ENCODE data around the gene MAGEB10.

DNA sequence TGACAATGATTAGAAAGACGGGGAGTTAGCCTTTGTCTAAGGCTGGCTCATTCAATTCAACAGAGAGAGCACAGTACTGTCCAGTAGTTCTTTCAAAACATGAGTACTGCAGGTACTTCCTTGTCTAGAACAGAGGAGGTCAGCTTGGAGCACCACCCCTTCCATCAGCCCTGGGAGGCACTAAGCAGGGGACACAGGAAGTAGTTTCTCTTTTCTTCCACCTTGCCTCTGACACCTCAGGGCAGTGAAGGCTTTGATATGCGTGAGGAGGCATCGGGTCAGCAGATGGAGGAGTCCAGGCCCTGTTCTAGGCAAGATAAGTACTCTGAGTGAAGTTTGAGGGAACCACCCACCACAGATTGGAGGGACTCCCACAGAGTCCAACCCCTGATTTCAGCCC, 33.1 kb downstream of the MAGEB10 start:
- TF ChIP-seq, protein P1, sequence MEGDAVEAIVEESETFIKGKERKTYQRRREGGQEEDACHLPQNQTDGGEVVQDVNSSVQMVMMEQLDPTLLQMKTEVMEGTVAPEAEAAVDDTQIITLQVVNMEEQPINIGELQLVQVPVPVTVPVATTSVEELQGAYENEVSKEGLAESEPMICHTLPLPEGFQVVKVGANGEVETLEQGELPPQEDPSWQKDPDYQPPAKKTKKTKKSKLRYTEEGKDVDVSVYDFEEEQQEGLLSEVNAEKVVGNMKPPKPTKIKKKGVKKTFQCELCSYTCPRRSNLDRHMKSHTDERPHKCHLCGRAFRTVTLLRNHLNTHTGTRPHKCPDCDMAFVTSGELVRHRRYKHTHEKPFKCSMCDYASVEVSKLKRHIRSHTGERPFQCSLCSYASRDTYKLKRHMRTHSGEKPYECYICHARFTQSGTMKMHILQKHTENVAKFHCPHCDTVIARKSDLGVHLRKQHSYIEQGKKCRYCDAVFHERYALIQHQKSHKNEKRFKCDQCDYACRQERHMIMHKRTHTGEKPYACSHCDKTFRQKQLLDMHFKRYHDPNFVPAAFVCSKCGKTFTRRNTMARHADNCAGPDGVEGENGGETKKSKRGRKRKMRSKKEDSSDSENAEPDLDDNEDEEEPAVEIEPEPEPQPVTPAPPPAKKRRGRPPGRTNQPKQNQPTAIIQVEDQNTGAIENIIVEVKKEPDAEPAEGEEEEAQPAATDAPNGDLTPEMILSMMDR (IDR thresholded peaks at IDR 0.05) = no peak
- TF ChIP-seq EP300 (IDR thresholded peaks at IDR 0.05) = no peak

Data from tibial nerve (tissue), 4 donors.